Measurements from ENCODE around the gene CFC1.
A peak's percentile ranks its signal among the peaks of the same experiment; 100 is the strongest.
"Not testable (repeated sequence)": the region's sequence is repeated elsewhere in the genome, so short reads cannot be mapped to it uniquely, and the experiment has no call there.

Gene CFC1

GRCh38 chr2:130582970-130583369 is 16.4 kb downstream of the CFC1 start:
- DNase-seq = peak; percentile 24

- peak; percentile 43 for DNase-seq
Measured at GRCh38 chr2:130581491-130581890, 17.9 kb downstream of the CFC1 start.

- DNase-seq = peak; percentile 35
Measured at GRCh38 chr2:130579121-130579520, 20.3 kb downstream of the CFC1 start.

GRCh38 chr2:130577559-130577958 is 21.8 kb downstream of the CFC1 start:
- not testable (repeated sequence) for DNase-seq

- DNase-seq = not testable (repeated sequence)
Measured at GRCh38 chr2:130576209-130576784, 23.1 kb downstream of the CFC1 start.

GRCh38 chr2:130574230-130574629 is 25.1 kb downstream of the CFC1 start:
- DNase-seq = peak; percentile 26

GRCh38 chr2:130571929-130572328 is 27.4 kb downstream of the CFC1 start:
- not testable (repeated sequence) for DNase-seq

GRCh38 chr2:130566165-130566564 is 33.2 kb downstream of the CFC1 start:
- not testable (repeated sequence) for DNase-seq

- not testable (repeated sequence) for DNase-seq
Measured at GRCh38 chr2:130556441-130556840, 42.9 kb downstream of the CFC1 start.

GRCh38 chr2:130554178-130554577 is 45.2 kb downstream of the CFC1 start:
- not testable (repeated sequence) for DNase-seq

- DNase-seq = not testable (repeated sequence)
Measured at GRCh38 chr2:130549475-130549874, 49.9 kb downstream of the CFC1 start.

GRCh38 chr2:130548418-130548817 is 51.0 kb downstream of the CFC1 start:
- not testable (repeated sequence) for DNase-seq

- not testable (repeated sequence) for DNase-seq
Measured at GRCh38 chr2:130544978-130545377, 54.4 kb downstream of the CFC1 start.

GRCh38 chr2:130543785-130544528 is 55.4 kb downstream of the CFC1 start:
- not testable (repeated sequence) for DNase-seq

- not testable (repeated sequence) for DNase-seq
Measured at GRCh38 chr2:130542789-130543188, 56.6 kb downstream of the CFC1 start.
